ENCODE results near the gene IGSF11. TPM values are rescaled to one million over a fixed set of nuclear protein-coding genes. Genes with fewer than 3 reads are reported as not detected.
"Not testable (repeated sequence)": the region's sequence is repeated elsewhere in the genome, so short reads cannot be mapped to it uniquely, and the experiment has no call there.

IGSF11 gene
- total RNA-seq = 1 to 10 TPM; 1.2 to 2.0 TPM

- no peaks in the 10 kb centered on the region for H3K36me3 Mint-ChIP-seq (ENCODE audit: low read depth)
- H3K27ac Mint-ChIP-seq = no peak within 1 kb of the TSS
- ChIA-PET POLR2A (no interaction called here), CTCF (interaction anchor here (0.6 to 5.7 kb wide), 13 partner anchors 9 to 878 kb away, joined by 3 to 59 read pairs (median 4); no protein-coding TSS in a partner anchor)
- peaks cover 13% of the 10 kb centered on the region for H3K4me1 Mint-ChIP-seq
- peak; percentile 65 for DNase-seq
- H3K9me3 Mint-ChIP-seq = no peaks in the 10 kb centered on the region
- peak within 1 kb of the TSS; percentile 83 for H3K4me3 Mint-ChIP-seq
- H3K27me3 Mint-ChIP-seq = peaks cover 58% of the 10 kb centered on the region
Observed at GRCh38 chr3:119034256-119035013, at the start of gene IGSF11. IGSF11 (minus strand) TSS chr3:119034846; CDS start chr3:119034582, 264 bp downstream.

- POLR2A ChIA-PET = no interaction called here
- DNase-seq = no peak
- H3K4me1 Mint-ChIP-seq = no peaks in the 10 kb centered on the region
- no peaks in the 10 kb centered on the region for H3K36me3 Mint-ChIP-seq (ENCODE audit: low read depth)
- no peak overlapping the region for H3K4me3 Mint-ChIP-seq
- no peak overlapping the region for H3K27ac Mint-ChIP-seq
- peaks cover 5% of the 10 kb centered on the region for H3K27me3 Mint-ChIP-seq
- H3K9me3 Mint-ChIP-seq = no peaks in the 10 kb centered on the region
- CTCF ChIA-PET = interaction anchor here (1.6 kb wide), 1 partner anchor 115 kb away, joined by 3 read pairs; no protein-coding TSS in a partner anchor
Observed at GRCh38 chr3:119080364-119080763, 45.7 kb upstream of the IGSF11 start.

- ChIA-PET CTCF (no interaction called here), POLR2A (no interaction called here)
- H3K4me1 Mint-ChIP-seq = no peaks in the 10 kb centered on the region
- H3K4me3 Mint-ChIP-seq = no peak overlapping the region
- H3K27me3 Mint-ChIP-seq = peaks cover 5% of the 10 kb centered on the region
- no peaks in the 10 kb centered on the region for H3K36me3 Mint-ChIP-seq (ENCODE audit: low read depth)
- no peak for DNase-seq
- H3K9me3 Mint-ChIP-seq = no peaks in the 10 kb centered on the region
- no peak overlapping the region for H3K27ac Mint-ChIP-seq
Observed at GRCh38 chr3:119073258-119074001, 38.8 kb upstream of the IGSF11 start.

- H3K36me3 Mint-ChIP-seq (ENCODE audit: low read depth); H3K9me3 Mint-ChIP-seq; H3K27me3 Mint-ChIP-seq; DNase-seq; CTCF ChIA-PET; H3K27ac Mint-ChIP-seq; H3K4me1 Mint-ChIP-seq; H3K4me3 Mint-ChIP-seq; POLR2A ChIA-PET: not testable (repeated sequence)
Observed at GRCh38 chr3:119072451-119072850, 37.8 kb upstream of the IGSF11 start.

GRCh38 chr3:119069725-119070124 is 35.1 kb upstream of the IGSF11 start:
- H3K9me3 Mint-ChIP-seq = no peaks in the 10 kb centered on the region
- POLR2A ChIA-PET = no interaction called here
- peaks cover 4% of the 10 kb centered on the region for H3K27me3 Mint-ChIP-seq
- no peak for DNase-seq
- no peak overlapping the region for H3K27ac Mint-ChIP-seq
- H3K36me3 Mint-ChIP-seq (ENCODE audit: low read depth) = no peaks in the 10 kb centered on the region
- H3K4me3 Mint-ChIP-seq = no peak overlapping the region
- H3K4me1 Mint-ChIP-seq = no peaks in the 10 kb centered on the region
- CTCF ChIA-PET = no interaction called here

GRCh38 chr3:119063471-119063870 is 28.8 kb upstream of the IGSF11 start:
- no peak for DNase-seq
- Mint-ChIP-seq H3K27ac (no peak overlapping the region), H3K4me3 (no peak overlapping the region), H3K9me3 (no peaks in the 10 kb centered on the region), H3K27me3 (peaks cover 2% of the 10 kb centered on the region), H3K4me1 (no peaks in the 10 kb centered on the region), H3K36me3 (ENCODE audit: low read depth) (no peaks in the 10 kb centered on the region)
- CTCF ChIA-PET = no interaction called here
- POLR2A ChIA-PET = no interaction called here

GRCh38 chr3:119062892-119063291 is 28.2 kb upstream of the IGSF11 start:
- H3K4me3 Mint-ChIP-seq = no peak overlapping the region
- peaks cover under 1% of the 10 kb centered on the region for H3K27me3 Mint-ChIP-seq
- H3K4me1 Mint-ChIP-seq = no peaks in the 10 kb centered on the region
- no peaks in the 10 kb centered on the region for H3K9me3 Mint-ChIP-seq
- ChIA-PET POLR2A (no interaction called here), CTCF (no interaction called here)
- DNase-seq = no peak
- H3K27ac Mint-ChIP-seq = no peak overlapping the region
- no peaks in the 10 kb centered on the region for H3K36me3 Mint-ChIP-seq (ENCODE audit: low read depth)

- H3K4me3 Mint-ChIP-seq = no peak overlapping the region
- H3K9me3 Mint-ChIP-seq = peaks cover 2% of the 10 kb centered on the region
- no peak overlapping the region for H3K27ac Mint-ChIP-seq
- no peaks in the 10 kb centered on the region for H3K36me3 Mint-ChIP-seq (ENCODE audit: low read depth)
- no peaks in the 10 kb centered on the region for H3K4me1 Mint-ChIP-seq
- ChIA-PET POLR2A (no interaction called here), CTCF (no interaction called here)
- peaks cover 6% of the 10 kb centered on the region for H3K27me3 Mint-ChIP-seq
- DNase-seq = no peak
Observed at GRCh38 chr3:119044593-119044992, 9.9 kb upstream of the IGSF11 start.

GRCh38 chr3:119042162-119042561 is 7.5 kb upstream of the IGSF11 start:
- no peaks in the 10 kb centered on the region for H3K4me1 Mint-ChIP-seq
- peaks cover 21% of the 10 kb centered on the region for H3K27me3 Mint-ChIP-seq
- H3K36me3 Mint-ChIP-seq (ENCODE audit: low read depth) = no peaks in the 10 kb centered on the region
- ChIA-PET POLR2A (no interaction called here), CTCF (interaction anchor here (1.1 to 1.8 kb wide), 2 partner anchors 158 to 639 kb away, joined by 3 to 6 read pairs; no protein-coding TSS in a partner anchor)
- no peak for DNase-seq
- H3K27ac Mint-ChIP-seq = no peak overlapping the region
- H3K4me3 Mint-ChIP-seq = no peak overlapping the region
- peaks cover 2% of the 10 kb centered on the region for H3K9me3 Mint-ChIP-seq

GRCh38 chr3:119035014-119035346 is 334 bp upstream of the IGSF11 start:
- peaks cover 60% of the 10 kb centered on the region for H3K27me3 Mint-ChIP-seq
- ChIA-PET CTCF (interaction anchor here (0.6 to 5.7 kb wide), 13 partner anchors 8 to 878 kb away, joined by 3 to 59 read pairs (median 4); no protein-coding TSS in a partner anchor), POLR2A (no interaction called here)
- no peak overlapping the region for H3K27ac Mint-ChIP-seq
- H3K4me3 Mint-ChIP-seq = peak overlapping the region; percentile 83
- H3K36me3 Mint-ChIP-seq (ENCODE audit: low read depth) = no peaks in the 10 kb centered on the region
- H3K9me3 Mint-ChIP-seq = no peaks in the 10 kb centered on the region
- DNase-seq = no peak
- peaks cover 13% of the 10 kb centered on the region for H3K4me1 Mint-ChIP-seq

- no peak overlapping the region for H3K27ac Mint-ChIP-seq
- no peak for DNase-seq
- no peaks in the 10 kb centered on the region for H3K36me3 Mint-ChIP-seq (ENCODE audit: low read depth)
- POLR2A ChIA-PET = no interaction called here
- peaks cover 58% of the 10 kb centered on the region for H3K27me3 Mint-ChIP-seq
- H3K9me3 Mint-ChIP-seq = no peaks in the 10 kb centered on the region
- CTCF ChIA-PET = interaction anchor here (0.6 to 5.7 kb wide), 5 partner anchors 9 to 1289 kb away, joined by 3 to 59 read pairs (median 4); no protein-coding TSS in a partner anchor
- peak overlapping the region; percentile 83 for H3K4me3 Mint-ChIP-seq
- H3K4me1 Mint-ChIP-seq = peaks cover 13% of the 10 kb centered on the region
Observed at GRCh38 chr3:119033393-119034255, 1.0 kb downstream of the IGSF11 start.

- ChIA-PET POLR2A (no interaction called here), CTCF (no interaction called here)
- Mint-ChIP-seq H3K27ac (no peak overlapping the region), H3K36me3 (ENCODE audit: low read depth) (no peaks in the 10 kb centered on the region), H3K4me3 (no peak overlapping the region), H3K27me3 (peaks cover 8% of the 10 kb centered on the region), H3K4me1 (peaks cover under 1% of the 10 kb centered on the region), H3K9me3 (no peaks in the 10 kb centered on the region)
- no peak for DNase-seq
Observed at GRCh38 chr3:119025171-119025795, 9.4 kb downstream of the IGSF11 start.

Data from activated CD4-positive, alpha-beta T cell treated with anti-CD3 and anti-CD28 coated beads, Interleukin-2, amount 10 ng/mL, durations not matched to agents 7 days and 5 days (primary cell).